NCI-H460 (cell line): ENCODE measurements around the gene LRFN5. TPM values are rescaled to one million over a fixed set of nuclear protein-coding genes. Genes with fewer than 3 reads are reported as not detected.

Experiments used
- DNase-seq: peaks from one replicate; pipeline ENCODE4 v3.0.0-alpha.2; 2016; ENCODE audit warnings: low read depth; ENCODE audit errors: extremely low read depth
- total RNA-seq: library from RNA; depleted of rRNA; stranded (reverse); fragments of >200 nt; shearing (Covaris generic); gene quantifications from 2 replicates; pipeline ENCODE4 v1.2.3, GENCODE V29; 2014

Gene LRFN5
- total RNA-seq, 1 experiment from 2014 or later, result 0.84 TPM

- no peak for DNase-seq
Measured at GRCh38 chr14:41761204-41761603, 154.5 kb downstream of the LRFN5 start.

GRCh38 chr14:41766772-41767171 lies 160.1 kb downstream of the LRFN5 start:
- DNase-seq, result no peak

GRCh38 chr14:41773536-41774279 lies 167.0 kb downstream of the LRFN5 start:
- DNase-seq, result no peak

- DNase-seq, result no peak
Measured at GRCh38 chr14:41782511-41782910, 175.8 kb downstream of the LRFN5 start.

- no peak for DNase-seq
Measured at GRCh38 chr14:41783403-41783802, 176.7 kb downstream of the LRFN5 start.

GRCh38 chr14:41785696-41786095 lies 179.0 kb downstream of the LRFN5 start:
- DNase-seq, result no peak

GRCh38 chr14:41799817-41800216 lies 193.1 kb downstream of the LRFN5 start:
- DNase-seq, result no peak

GRCh38 chr14:41805633-41806032 lies 199.0 kb downstream of the LRFN5 start:
- no peak for DNase-seq

GRCh38 chr14:41806366-41806975 lies 199.8 kb downstream of the LRFN5 start:
- DNase-seq, result no peak

- no peak for DNase-seq
Measured at GRCh38 chr14:41810362-41810761, 203.7 kb downstream of the LRFN5 start.

GRCh38 chr14:41817626-41818025 lies 210.9 kb downstream of the LRFN5 start:
- DNase-seq, result no peak

- no peak for DNase-seq
Measured at GRCh38 chr14:41824441-41824840, 217.8 kb downstream of the LRFN5 start.

GRCh38 chr14:41825622-41826021 lies 218.9 kb downstream of the LRFN5 start:
- no peak for DNase-seq

GRCh38 chr14:41830714-41831406 lies 224.2 kb downstream of the LRFN5 start:
- no peak for DNase-seq

GRCh38 chr14:41839661-41840060 lies 233.0 kb downstream of the LRFN5 start:
- no peak for DNase-seq

GRCh38 chr14:41859336-41859735 lies 252.7 kb downstream of the LRFN5 start:
- DNase-seq, result no peak

- no peak for DNase-seq
Measured at GRCh38 chr14:41860586-41860985, 253.9 kb downstream of the LRFN5 start.

GRCh38 chr14:41865894-41866293 lies 259.2 kb downstream of the LRFN5 start:
- DNase-seq, result no peak

GRCh38 chr14:41868396-41868795 lies 261.7 kb downstream of the LRFN5 start:
- no peak for DNase-seq

- no peak for DNase-seq
Measured at GRCh38 chr14:41872931-41873685, 266.4 kb downstream of the LRFN5 start.

GRCh38 chr14:41873686-41874317 lies 267.1 kb downstream of the LRFN5 start:
- no peak for DNase-seq
